Loucy (cell line): ENCODE results near the gene CIAO3.

Experiments
- H2AFZ ChIP-seq: fragments of 200-600 bp; sonication (generic); 2 replicates; pipeline ENCODE4 v1.6.0; 2016; ENCODE audit warnings: antibody characterized with exemption, mild to moderate bottlenecking, low read length, moderate library complexity
- H3F3A ChIP-seq: fragments of 200-600 bp; 2 replicates; pipeline ENCODE4 v1.6.0; 2016; ENCODE audit warnings: antibody characterized with exemption, low read depth, mild to moderate bottlenecking
- H3K27me3 ChIP-seq: fragments of 200-600 bp; sonication (generic); 2 replicates; pipeline ENCODE4 v1.6.1; 2014; ENCODE audit warnings: low read length, mild to moderate bottlenecking; ENCODE audit not compliant: insufficient read depth, poor library complexity, severe bottlenecking
- H3K36me3 ChIP-seq: fragments of 200-600 bp; sonication (generic); 2 replicates; pipeline ENCODE4 v1.6.1; 2016; ENCODE audit warnings: low read length; ENCODE audit not compliant: insufficient read depth
- H3K4me1 ChIP-seq: fragments of 200-600 bp; sonication (generic); 2 replicates; pipeline ENCODE4 v1.5.1; 2014; ENCODE audit warnings: low read length, mild to moderate bottlenecking; ENCODE audit not compliant: insufficient read depth, poor library complexity, severe bottlenecking
- H3K4me2 ChIP-seq: fragments of 200-600 bp; sonication (generic); 2 replicates; pipeline ENCODE4 v1.6.0; 2014; ENCODE audit warnings: antibody characterized with exemption, low read length, low read depth, mild to moderate bottlenecking; ENCODE audit not compliant: poor library complexity, severe bottlenecking
- H3K4me3 ChIP-seq: fragments of 200-600 bp; sonication (generic); 2 replicates; pipeline ENCODE4 v1.5.1; 2014; ENCODE audit warnings: low read length, mild to moderate bottlenecking, mixed read lengths; ENCODE audit not compliant: poor library complexity, severe bottlenecking
- H3K79me2 ChIP-seq: fragments of 200-600 bp; sonication (generic); 2 replicates; pipeline ENCODE4 v1.6.1; 2014; ENCODE audit warnings: low read length; ENCODE audit not compliant: insufficient read depth
- H3K9ac ChIP-seq: fragments of 200-600 bp; sonication (generic); 2 replicates; pipeline ENCODE4 v1.6.0; 2014; ENCODE audit warnings: mild to moderate bottlenecking, low read depth, low read length, moderate library complexity; ENCODE audit not compliant: poor library complexity, severe bottlenecking
- H3K9me2 ChIP-seq: fragments of 200-600 bp; sonication (generic); replicated peaks from 2 replicates; pipeline ENCODE4 v1.6.1; 2016; ENCODE audit warnings: low read depth, low read length, mixed read lengths
- H3K9me3 ChIP-seq: fragments of 200-600 bp; sonication (generic); 2 replicates; pipeline ENCODE4 v1.6.1; 2014; ENCODE audit warnings: mild to moderate bottlenecking, antibody characterized with exemption, low read length, low read depth; ENCODE audit not compliant: insufficient read depth
- H4K20me1 ChIP-seq: fragments of 200-600 bp; sonication (generic); 2 replicates; pipeline ENCODE4 v1.6.0; 2014; ENCODE audit warnings: antibody characterized with exemption, low read length, mild to moderate bottlenecking; ENCODE audit not compliant: insufficient read depth, poor library complexity, severe bottlenecking
- CTCF ChIP-seq: fragments of 200-600 bp; sonication (generic); conservative IDR thresholded peaks from 2 replicates; pipeline ENCODE4 v1.5.1; 2014; ENCODE audit warnings: mild to moderate bottlenecking, antibody characterized with exemption, low read length
- EZH2phosphoT487 ChIP-seq: fragments of 200-600 bp; IDR thresholded peaks from 2 replicates; pipeline ENCODE4 v1.6.1; 2018; ENCODE audit warnings: antibody characterized with exemption, mild to moderate bottlenecking, moderate library complexity, borderline replicate concordance

Gene CIAO3

DNA sequence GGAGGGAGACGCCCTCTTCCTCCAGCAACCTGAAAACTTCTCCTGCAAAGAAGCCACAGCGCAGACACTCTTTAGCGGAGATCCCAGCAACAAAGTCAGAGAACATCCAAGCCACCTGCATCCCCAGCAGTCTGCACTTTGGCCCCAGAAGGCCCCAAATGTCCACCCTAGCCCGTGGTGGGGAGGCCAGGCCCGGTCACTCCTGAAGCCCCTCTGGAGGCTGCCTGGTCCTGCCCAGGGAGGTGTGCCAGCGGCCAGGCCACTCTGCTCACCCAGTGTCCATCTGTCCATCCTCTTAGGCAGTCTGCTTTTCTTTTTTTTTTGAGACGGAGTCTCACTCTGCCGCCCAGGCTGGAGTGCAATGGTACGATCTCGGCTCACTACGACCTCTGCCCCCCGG lies 8.5 kb downstream of the CIAO3 start:
- Histone ChIP-seq H2AFZ (no peak overlapping the region), H3K4me2 (no peak overlapping the region), H3K9me3 (no peaks in the 10 kb centered on the region), H4K20me1 (no peaks in the 10 kb centered on the region), H3K27me3 (no peaks in the 10 kb centered on the region), H3F3A (no peaks in the 10 kb centered on the region), H3K36me3 (no peaks in the 10 kb centered on the region), H3K9me2 (no peaks in the 10 kb centered on the region), H3K4me3 (no peak overlapping the region), H3K4me1 (no peaks in the 10 kb centered on the region), H3K9ac (no peak overlapping the region), H3K79me2 (no peaks in the 10 kb centered on the region)
- no peak for TF ChIP-seq EZH2phosphoT487
- no peak for TF ChIP-seq CTCF

DNA sequence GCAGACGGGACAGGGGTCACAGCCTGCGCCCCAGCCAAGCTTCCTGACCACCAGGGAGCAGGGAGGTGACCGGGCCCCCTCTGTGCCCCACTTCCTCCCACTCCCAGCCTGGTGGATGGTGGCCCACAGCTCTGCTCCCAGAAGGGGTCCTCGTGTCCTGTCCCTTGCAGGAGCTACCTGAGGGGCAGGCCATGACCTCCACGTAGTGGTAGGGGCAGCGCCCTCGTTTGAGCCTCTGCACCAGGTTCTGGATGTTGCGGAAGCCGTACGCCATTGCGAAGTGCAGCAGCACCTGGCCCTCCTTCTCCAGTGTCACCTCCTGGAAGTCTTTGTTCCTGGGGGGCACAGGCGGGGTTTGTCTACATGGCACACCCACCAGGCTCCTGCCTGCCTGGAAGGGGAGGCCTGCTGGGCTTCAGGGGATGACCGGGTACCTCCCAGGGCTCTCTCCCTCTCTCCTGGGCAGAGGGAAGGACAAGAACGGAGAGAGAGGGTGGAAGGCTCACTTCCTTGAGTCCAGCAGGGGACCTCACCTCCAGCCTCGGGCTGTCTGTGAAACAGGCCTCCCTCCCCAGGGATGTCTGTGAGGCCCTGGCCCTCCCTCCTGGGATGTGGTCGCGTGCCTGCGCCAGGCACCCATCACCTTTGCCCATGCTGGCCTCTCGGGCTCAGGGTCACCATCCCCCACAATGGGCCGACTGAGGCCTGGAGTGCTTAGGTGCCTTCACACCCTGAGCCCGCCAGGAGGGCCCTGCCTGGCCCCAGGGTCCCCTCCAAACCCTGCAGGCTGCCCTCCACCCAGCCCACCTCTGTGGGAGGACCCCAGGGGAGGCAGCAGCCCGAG lies 9.9 kb downstream of the CIAO3 start:
- H4K20me1 ChIP-seq: no peaks in the 10 kb centered on the region
- no peaks in the 10 kb centered on the region for H3K27me3 ChIP-seq
- H3K4me1 ChIP-seq: no peaks in the 10 kb centered on the region
- H3F3A ChIP-seq: no peaks in the 10 kb centered on the region
- H3K36me3 ChIP-seq: no peaks in the 10 kb centered on the region
- no peak overlapping the region for H3K4me3 ChIP-seq
- no peak overlapping the region for H3K4me2 ChIP-seq
- no peaks in the 10 kb centered on the region for H3K9me2 ChIP-seq
- no peaks in the 10 kb centered on the region for H3K9me3 ChIP-seq
- no peak for TF ChIP-seq EZH2phosphoT487
- no peak for TF ChIP-seq CTCF
- H3K9ac ChIP-seq: no peak overlapping the region
- no peak overlapping the region for H2AFZ ChIP-seq
- no peaks in the 10 kb centered on the region for H3K79me2 ChIP-seq

DNA sequence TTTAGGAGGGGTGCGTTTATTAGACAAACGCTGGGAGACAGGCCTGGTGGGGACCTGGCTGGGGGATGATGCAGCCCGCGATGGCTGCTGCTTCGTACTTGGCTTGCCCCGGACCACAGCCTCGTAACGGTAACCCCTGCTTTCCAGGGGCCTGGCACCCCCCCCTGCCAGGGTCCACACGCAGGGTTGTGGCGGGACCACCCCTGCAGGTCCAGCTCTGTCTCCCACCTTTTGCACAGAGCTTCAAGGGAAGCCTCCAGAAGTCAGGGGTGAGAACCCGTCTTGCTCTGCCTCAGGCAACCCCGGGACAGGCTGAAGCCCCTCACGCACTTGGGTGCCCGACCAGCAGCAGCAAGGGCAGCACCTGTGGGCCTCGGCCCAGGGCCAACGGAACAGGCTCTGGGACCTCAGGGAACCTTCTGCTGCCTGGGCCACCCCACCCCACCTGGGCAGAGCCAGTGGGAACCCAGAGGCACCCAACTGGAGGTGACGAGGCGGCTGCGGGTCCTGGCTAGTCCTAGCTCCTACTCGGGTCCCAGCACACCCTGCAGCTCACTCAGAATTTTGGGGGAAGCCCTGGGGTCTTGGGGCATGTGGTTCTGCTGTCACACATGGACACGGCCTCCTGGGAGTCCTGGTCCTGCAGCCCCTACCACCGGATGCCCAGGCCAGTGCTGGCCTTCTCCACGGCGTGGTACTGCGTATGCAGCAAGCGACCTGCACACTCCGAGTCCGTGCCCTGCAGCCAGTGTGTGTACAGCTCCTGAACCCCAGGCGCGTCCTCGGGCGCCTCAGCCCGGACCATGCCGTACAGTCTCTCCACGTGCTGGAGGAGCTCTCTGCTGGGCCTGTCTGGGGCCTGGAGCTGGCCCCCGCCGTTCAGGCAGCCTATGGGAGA lies 10.8 kb downstream of the CIAO3 start:
- no peaks in the 10 kb centered on the region for H3K27me3 ChIP-seq
- H3K36me3 ChIP-seq: no peaks in the 10 kb centered on the region
- H3K4me2 ChIP-seq: no peak overlapping the region
- no peaks in the 10 kb centered on the region for H3K9me2 ChIP-seq
- H4K20me1 ChIP-seq: no peaks in the 10 kb centered on the region
- H3K9me3 ChIP-seq: no peaks in the 10 kb centered on the region
- H3K79me2 ChIP-seq: no peaks in the 10 kb centered on the region
- H3F3A ChIP-seq: no peaks in the 10 kb centered on the region
- H3K4me3 ChIP-seq: no peak overlapping the region
- H3K4me1 ChIP-seq: no peaks in the 10 kb centered on the region
- no peak for TF ChIP-seq EZH2phosphoT487
- no peak for TF ChIP-seq CTCF
- H2AFZ ChIP-seq: no peak overlapping the region
- H3K9ac ChIP-seq: no peak overlapping the region
